ENCODE measurements around the gene PDCD7.
"Not testable (repeated sequence)": the region's sequence is repeated elsewhere in the genome, so short reads cannot be mapped to it uniquely, and the experiment has no call there.

Gene PDCD7, protein sequence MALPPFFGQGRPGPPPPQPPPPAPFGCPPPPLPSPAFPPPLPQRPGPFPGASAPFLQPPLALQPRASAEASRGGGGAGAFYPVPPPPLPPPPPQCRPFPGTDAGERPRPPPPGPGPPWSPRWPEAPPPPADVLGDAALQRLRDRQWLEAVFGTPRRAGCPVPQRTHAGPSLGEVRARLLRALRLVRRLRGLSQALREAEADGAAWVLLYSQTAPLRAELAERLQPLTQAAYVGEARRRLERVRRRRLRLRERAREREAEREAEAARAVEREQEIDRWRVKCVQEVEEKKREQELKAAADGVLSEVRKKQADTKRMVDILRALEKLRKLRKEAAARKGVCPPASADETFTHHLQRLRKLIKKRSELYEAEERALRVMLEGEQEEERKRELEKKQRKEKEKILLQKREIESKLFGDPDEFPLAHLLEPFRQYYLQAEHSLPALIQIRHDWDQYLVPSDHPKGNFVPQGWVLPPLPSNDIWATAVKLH

GRCh38 chr15:65133548-65134200 lies at the start of gene PDCD7:
TSS of gene PDCD7 (minus strand) at chr15:65133808. CDS start at chr15:65133781, 27 bp downstream.
- in situ Hi-C loops (cut with MboI; ENCODE audit: low sequenced_read_pairs): no loop called here

GRCh38 chr15:65182538-65182937 lies 48.9 kb upstream of the PDCD7 start:
- in situ Hi-C loops (cut with MboI; ENCODE audit: low sequenced_read_pairs): loop anchor here (10.0 kb wide), 1 partner anchor 112 kb away; the partner anchor contains the start of gene RNU5A-1

DNA sequence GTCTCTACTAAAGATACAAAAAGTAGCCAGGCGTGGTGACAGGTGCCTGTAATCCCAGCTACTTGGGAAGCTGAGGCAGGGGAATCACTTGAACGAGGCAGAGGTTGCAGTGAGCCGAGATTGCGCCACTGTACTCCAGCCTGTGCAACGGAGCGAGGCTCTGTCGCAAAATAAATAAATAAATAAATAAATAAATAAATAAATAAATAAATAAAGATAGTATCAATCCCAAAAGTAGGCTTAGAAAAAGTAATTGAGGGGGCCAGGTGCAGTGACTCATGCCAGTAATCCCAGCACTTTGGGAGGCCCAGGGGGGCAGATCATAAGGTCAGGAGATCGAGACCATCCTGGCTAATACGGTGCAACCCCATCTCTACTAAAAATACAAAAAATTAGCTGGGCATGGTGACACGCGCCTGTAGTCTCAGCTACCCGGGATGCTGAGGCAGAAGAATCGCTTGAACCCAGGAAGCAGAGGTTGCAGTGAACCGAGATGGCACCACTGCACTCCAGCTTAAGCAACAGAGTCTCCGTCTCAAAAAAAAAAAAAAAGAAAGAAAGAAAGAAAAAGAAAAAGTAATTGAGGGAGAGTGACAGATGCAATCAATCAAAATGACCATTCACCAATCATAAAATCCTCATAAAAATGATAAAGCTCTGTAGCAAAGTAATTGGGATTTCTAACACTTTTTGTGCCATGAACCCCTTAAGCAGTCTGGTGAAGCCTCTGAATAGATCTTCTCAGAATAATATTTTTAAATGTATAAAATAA lies 48.2 kb upstream of the PDCD7 start:
- in situ Hi-C loops (cut with MboI; ENCODE audit: low sequenced_read_pairs): loop anchor here (10.0 kb wide), 1 partner anchor 113 kb away; the partner anchor contains the start of gene RNU5A-1

DNA sequence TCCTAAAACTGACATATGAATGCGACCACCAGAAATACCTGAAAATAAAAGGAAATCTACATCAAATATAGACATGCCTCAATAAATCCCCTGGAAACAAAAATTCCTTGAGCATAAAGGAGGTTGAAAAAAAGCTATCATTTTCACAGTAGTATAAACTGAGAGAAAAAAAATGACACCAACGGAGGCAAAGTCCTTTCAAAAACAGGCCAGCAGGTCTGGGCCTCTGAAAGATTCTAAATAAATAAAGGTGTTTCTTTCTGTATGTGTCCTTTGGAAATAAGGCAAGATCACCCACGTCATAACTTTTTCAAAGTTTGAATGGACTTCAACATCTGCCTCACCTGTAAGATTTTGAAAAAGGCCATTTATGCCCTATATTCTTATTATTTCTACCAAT lies 46.6 kb upstream of the PDCD7 start:
- in situ Hi-C loops (cut with MboI; ENCODE audit: low sequenced_read_pairs): loop anchor here (10.0 kb wide), 1 partner anchor 115 kb away; the partner anchor contains the start of gene RNU5A-1

DNA sequence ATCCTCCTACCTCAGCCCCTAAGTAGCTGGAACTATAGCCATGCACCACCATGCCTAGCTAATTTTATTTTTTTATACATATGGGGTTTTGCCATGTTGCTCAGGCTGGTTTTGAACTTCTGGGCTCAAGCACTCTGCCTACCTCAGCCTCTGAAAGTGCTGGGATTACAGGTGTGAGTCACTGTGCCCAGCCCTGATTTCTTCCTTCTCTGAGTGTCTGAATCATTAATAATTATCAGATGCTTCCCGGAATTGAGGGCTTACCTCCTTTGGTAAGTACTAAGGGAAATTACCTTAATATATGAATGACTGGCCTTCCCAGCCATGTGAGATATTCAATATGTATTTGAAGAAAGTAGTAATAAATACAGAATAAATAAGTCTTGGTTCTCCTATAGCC lies 44.3 kb upstream of the PDCD7 start:
- in situ Hi-C loops (cut with MboI; ENCODE audit: low sequenced_read_pairs): no loop called here

DNA sequence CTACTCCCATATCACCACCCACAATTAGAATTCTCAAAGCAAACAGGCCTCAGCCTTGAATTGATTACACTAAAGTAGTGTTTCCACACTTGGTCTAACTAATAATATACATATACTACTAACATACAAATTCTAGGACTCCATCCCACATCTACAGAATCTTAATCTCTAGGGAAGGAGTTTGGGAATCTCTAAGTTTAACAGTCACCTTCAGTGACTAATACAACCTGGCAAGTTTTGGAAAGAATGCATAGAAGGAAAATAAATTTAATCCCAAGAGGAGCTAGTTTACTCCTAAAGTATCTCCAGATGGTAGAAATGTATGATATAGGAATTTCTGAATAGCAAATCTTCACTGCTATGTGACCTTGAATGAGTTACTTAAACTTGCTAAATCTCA lies 42.4 kb upstream of the PDCD7 start:
- in situ Hi-C loops (cut with MboI; ENCODE audit: low sequenced_read_pairs): no loop called here

DNA sequence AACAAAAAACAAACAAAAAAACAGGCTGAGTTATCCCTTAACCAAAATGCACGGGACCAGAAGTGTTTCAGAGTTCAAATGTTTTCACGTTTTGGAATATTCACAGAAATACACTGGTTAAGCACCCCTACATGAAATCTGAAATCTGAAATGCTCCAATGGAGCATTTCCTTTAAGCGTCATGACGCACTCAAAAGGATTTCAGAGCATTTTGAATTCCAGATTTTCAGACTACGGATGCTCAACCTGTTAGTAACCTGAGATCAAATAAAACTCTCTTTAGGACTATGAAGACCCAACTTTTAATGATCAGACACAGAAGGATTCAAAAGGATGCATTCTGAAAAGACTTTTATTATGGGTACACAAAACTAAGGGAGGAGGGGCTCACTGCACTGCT lies 41.9 kb upstream of the PDCD7 start:
- in situ Hi-C loops (cut with MboI; ENCODE audit: low sequenced_read_pairs): no loop called here

GRCh38 chr15:65174509-65174908 lies 40.9 kb upstream of the PDCD7 start:
- in situ Hi-C loops (cut with MboI; ENCODE audit: low sequenced_read_pairs): no loop called here

GRCh38 chr15:65172531-65172930 lies 38.9 kb upstream of the PDCD7 start:
- in situ Hi-C loops (cut with MboI; ENCODE audit: low sequenced_read_pairs): no loop called here

- in situ Hi-C loops (cut with MboI; ENCODE audit: low sequenced_read_pairs): no loop called here
Measured at GRCh38 chr15:65171428-65171827, 37.8 kb upstream of the PDCD7 start.

- in situ Hi-C loops (cut with MboI; ENCODE audit: low sequenced_read_pairs): no loop called here
Measured at GRCh38 chr15:65165875-65166274, 32.3 kb upstream of the PDCD7 start.

GRCh38 chr15:65164139-65164538 lies 30.5 kb upstream of the PDCD7 start:
- in situ Hi-C loops (cut with MboI; ENCODE audit: low sequenced_read_pairs): no loop called here

GRCh38 chr15:65163041-65163440 lies 29.4 kb upstream of the PDCD7 start:
- in situ Hi-C loops (cut with MboI; ENCODE audit: low sequenced_read_pairs): no loop called here

DNA sequence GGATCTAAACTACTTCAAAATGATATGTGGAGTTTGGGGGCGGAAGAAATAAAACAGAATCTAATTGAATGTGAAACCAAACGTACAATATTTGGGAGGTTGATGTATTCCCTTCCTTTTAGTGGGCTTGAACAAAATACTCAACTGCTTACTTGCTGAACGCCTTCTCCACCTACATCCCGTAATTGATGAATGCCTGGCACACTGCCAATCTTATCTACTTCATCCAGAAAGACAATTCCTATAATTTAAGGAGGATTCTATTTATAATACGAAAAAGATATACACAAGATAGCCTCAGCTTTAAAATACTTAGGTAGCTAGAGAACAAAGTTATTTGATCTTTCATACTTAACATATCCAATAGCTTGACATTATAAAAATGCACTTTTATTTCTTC lies 23.1 kb upstream of the PDCD7 start:
- in situ Hi-C loops (cut with MboI; ENCODE audit: low sequenced_read_pairs): no loop called here

DNA sequence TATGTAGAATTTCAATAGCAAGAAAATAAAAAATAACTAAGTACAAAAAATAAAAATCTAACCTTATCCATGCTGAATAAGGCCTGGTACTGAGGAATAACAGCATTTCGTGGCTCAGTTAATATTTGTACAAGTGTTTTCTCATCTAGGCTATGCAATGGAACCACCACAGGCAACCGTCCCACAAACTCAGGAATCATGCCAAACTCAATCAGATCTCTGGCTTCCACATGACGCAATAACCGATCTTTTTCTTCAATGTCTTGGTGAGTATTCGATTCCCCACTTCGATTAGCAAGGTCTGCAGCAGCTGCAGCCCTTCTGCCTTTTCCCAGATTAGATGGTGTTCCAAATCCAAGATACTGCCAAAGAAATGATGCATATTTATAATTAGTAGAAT lies 21.1 kb upstream of the PDCD7 start:
- in situ Hi-C loops (cut with MboI; ENCODE audit: low sequenced_read_pairs): no loop called here

DNA sequence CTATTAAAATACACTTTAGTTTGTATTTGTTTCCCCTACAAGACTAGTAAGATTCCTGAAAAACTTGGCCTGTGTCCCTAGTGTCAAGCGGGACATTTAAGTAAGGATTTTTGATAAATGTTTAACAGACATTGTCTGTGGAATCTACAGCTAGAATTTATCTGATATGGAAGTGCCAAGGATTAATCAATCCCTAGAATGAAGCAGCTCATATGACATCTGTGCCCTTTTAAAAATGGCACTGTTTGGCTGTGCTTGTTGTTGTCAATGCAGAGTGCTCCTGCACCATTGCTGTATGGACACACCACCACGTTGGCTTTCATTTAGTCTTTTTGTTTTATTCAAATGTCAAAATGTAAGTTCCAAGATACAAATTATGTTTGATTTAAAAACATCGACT lies 14.3 kb upstream of the PDCD7 start:
- in situ Hi-C loops (cut with MboI; ENCODE audit: low sequenced_read_pairs): no loop called here

DNA sequence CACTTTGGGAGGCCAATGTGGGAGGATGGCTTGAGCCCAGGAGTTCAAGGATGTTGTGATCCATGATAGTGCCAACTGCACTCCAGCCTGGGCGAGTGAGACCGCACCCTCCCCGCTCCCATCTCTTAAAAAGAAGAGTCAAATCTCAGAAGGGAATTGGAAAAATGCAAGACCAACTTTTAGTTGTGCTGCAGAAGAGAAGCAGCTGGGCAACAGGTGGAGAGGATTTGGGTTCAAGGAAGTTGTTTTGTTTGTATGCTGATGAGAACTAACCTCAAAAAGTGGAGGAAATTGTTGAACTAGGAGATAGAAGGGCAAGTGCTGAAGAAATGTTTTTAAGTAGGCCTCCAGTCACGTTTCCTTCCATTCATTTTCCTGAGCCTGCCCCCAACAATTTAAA lies 12.8 kb upstream of the PDCD7 start:
- in situ Hi-C loops (cut with MboI; ENCODE audit: low sequenced_read_pairs): no loop called here

- in situ Hi-C loops (cut with MboI; ENCODE audit: low sequenced_read_pairs): not testable (repeated sequence)
Measured at GRCh38 chr15:65138631-65139030, 5.0 kb upstream of the PDCD7 start.

GRCh38 chr15:65137893-65138292 lies 4.3 kb upstream of the PDCD7 start:
- in situ Hi-C loops (cut with MboI; ENCODE audit: low sequenced_read_pairs): not testable (repeated sequence)

- in situ Hi-C loops (cut with MboI; ENCODE audit: low sequenced_read_pairs): not testable (repeated sequence)
Measured at GRCh38 chr15:65137089-65137488, 3.5 kb upstream of the PDCD7 start.

DNA sequence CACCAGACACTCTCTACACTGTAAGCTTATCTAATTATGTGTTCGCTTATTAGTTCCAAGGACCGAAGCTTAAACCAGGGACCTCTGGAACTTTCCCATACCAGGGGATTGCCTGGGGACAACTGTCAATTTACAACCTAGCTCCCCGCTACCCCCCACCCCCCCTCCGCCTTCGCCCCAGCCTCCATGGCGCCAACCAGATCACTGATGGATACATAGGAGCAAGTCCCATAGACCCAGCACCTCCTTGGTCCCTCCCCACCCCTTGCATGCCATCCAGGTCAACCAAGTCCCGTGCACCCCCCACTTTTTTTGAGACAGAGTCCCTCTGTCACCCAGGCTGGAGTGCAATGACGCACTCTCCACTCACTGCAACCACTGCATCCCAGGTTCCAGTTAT lies 930 bp upstream of the PDCD7 start:
- in situ Hi-C loops (cut with MboI; ENCODE audit: low sequenced_read_pairs): no loop called here

All from HL-60/S4 treated with phorbol 12-myristate 13-acetate at 8.2 ng/mL for 4 days and 3 days (cell line).